Neural cell (in vitro differentiated cells): Measurements from ENCODE around the gene TAGLN2.

Source experiments
- CTCF ChIP-seq: fragments of 450-650 bp; IDR thresholded peaks from 2 replicates; pipeline ENCODE4 v1.5.1; 2014; ENCODE audit warnings: antibody characterized with exemption, mild to moderate bottlenecking, moderate library complexity; ENCODE audit not compliant: poor library complexity, severe bottlenecking
- EP300 ChIP-seq: fragments of 450-650 bp; conservative IDR thresholded peaks from 2 replicates; pipeline ENCODE4 v1.6.1; 2014; ENCODE audit warnings: antibody characterized with exemption, mild to moderate bottlenecking, moderate library complexity; ENCODE audit not compliant: poor library complexity, severe bottlenecking
- EZH2 ChIP-seq: fragments of 200-600, 300-800 bp; shearing (Covaris generic), sonication (generic); IDR thresholded peaks from 2 replicates; pipeline ENCODE4 v1.6.1; 2014; ENCODE audit warnings: antibody characterized with exemption, low read length, borderline replicate concordance, mild to moderate bottlenecking; ENCODE audit not compliant: insufficient read depth, poor library complexity, severe bottlenecking
- MXI1 ChIP-seq: fragments of 450-650 bp; conservative IDR thresholded peaks from 2 replicates; pipeline ENCODE4 v1.6.1; 2014; ENCODE audit warnings: antibody characterized with exemption, mild to moderate bottlenecking; ENCODE audit not compliant: poor library complexity, severe bottlenecking
- POLR2AphosphoS5 ChIP-seq: IDR thresholded peaks from 2 replicates; pipeline ENCODE4 v1.6.1; 2012
- RAD21 ChIP-seq: fragments of 450-650 bp; conservative IDR thresholded peaks from 2 replicates; pipeline ENCODE4 v1.6.1; 2014; ENCODE audit warnings: antibody characterized with exemption, mild to moderate bottlenecking, moderate library complexity
- REST ChIP-seq: IDR thresholded peaks from 2 replicates; pipeline ENCODE4 v1.6.1; 2012; ENCODE audit warnings: borderline replicate concordance
- SMC3 ChIP-seq: fragments of 450-650 bp; conservative IDR thresholded peaks from 2 replicates; pipeline ENCODE4 v1.6.1; 2014; ENCODE audit warnings: antibody characterized with exemption, mild to moderate bottlenecking, moderate library complexity; ENCODE audit not compliant: poor library complexity
- TAF1 ChIP-seq: IDR thresholded peaks from 2 replicates; pipeline ENCODE4 v1.6.1; 2012; ENCODE audit warnings: low read depth

- TF ChIP-seq CTCF, result no peak
- TF ChIP-seq POLR2AphosphoS5, result no peak
- no peak for TF ChIP-seq EZH2
- no peak for TF ChIP-seq TAF1
- no peak for TF ChIP-seq REST
- no peak for TF ChIP-seq RAD21
- no peak for TF ChIP-seq SMC3
- no peak for TF ChIP-seq EP300
- TF ChIP-seq MXI1, result no peak
Observed at GRCh38 chr1:159877695-159878444, 47.4 kb downstream of the TAGLN2 start.
